HG03060 (cell line): ENCODE results near the gene SYTL4.
"Not testable (repeated sequence)": the region's sequence is repeated elsewhere in the genome, so short reads cannot be mapped to it uniquely, and the experiment has no call there.

ENCODE experiments used
- ATAC-seq: cut with Tn5 transposase; IDR thresholded peaks from one replicate; pipeline ENCODE4 v1.9.1; 2021; ENCODE audit warnings: low read depth, moderate number of reproducible peaks; ENCODE audit not compliant: unreplicated experiment

SYTL4 gene

DNA sequence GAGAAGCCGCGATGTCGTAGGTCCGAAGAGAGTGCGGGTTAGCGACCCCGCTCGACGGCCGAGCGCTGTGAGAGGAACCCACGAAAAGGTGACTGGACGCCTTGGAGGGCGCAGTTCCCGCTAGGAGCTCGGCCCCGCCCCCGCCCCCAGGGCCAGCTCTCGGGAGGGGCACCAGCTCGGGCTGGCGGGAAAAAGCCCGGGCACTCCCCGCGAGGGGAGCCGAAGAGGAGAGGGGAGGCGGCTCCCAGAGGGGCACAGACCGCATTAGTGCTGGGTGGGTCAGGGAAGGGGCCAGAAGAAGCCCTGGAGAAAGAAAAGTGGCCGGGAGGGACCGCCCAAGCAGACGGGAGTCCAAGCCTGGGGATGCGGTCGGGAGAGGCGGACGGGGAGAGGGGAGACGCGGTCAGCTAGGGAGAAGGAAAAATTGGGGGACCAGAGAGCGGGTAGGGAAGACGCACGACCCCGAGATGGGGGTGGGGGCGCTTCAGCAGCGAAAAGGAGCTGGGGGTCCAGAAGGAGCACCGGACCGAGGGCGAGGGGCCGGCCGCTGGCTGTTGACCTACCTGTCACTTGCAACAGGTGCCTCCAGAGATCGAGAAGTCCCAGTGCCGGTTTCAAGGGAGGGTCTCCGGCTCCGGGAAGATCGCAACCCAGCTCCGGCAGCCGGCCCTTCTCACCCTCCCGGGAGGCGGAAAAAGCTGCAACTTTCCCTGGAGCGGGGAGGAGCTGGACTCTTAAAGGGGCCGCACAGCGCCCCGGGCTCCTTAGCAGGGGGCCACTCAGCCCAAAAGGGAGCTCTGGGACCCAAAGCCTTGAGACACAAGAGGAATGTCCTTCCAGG lies at the start of gene SYTL4:
TSS of gene SYTL4 (minus strand) at position 681 of the 841 bp plus-strand sequence. CDS start 30,084 bp downstream, outside the sequence.
- ATAC-seq, result no peak

GRCh38 chrX:100769439-100769838 lies 37.5 kb upstream of the SYTL4 start:
- not testable (repeated sequence) for ATAC-seq

DNA sequence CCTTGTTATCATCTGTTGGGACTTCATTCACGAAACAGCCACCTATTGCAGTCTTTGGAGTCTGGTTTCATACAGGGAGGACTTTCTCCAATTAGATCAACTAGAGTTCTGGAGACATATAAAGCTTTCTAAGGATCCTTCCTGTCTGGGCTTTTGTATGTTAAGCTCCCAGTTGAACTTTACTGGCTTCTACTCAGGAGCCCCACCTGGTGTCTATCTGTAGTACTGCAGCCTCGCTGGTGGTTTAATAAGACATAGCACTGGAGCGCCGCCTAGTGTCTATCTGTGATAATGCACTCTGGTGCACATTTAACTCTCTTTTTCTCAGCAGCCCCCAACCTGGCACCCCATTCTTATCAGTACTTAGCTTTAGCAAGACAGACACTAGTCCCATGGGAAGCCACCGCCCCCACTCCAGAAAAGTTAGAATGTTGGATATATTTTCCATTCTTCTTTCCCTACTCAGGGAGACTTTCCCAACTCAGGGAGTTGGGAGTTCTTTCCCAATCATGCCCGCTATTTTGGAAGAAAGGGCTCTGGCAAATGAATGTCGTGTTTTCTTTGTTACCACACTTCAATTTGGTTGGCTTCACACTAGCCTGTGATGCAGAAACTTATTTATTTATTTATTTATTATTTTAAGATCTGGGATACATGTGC lies 36.9 kb upstream of the SYTL4 start:
- ATAC-seq, result no peak

- no peak for ATAC-seq
Observed at GRCh38 chrX:100750883-100751282, 19.0 kb upstream of the SYTL4 start.

DNA sequence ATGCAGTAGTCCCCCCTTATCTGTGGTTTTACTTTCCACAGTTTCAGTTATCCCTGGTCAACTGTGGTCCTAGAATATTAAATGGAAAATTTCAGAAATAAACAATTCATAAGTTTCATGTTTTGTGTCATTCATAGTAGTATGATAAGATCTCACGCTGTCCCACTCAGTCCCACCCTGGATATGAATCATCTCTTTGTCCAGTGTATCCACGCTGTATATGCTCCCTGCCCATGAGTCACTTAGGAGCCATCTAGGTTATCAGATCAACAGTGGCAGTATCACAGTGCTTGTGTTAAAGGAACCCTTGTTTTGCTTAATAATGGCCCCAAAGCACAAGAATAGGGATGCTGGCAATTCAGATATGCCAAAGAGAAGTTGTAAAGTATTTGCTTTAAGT lies 16.2 kb upstream of the SYTL4 start:
- no peak for ATAC-seq

GRCh38 chrX:100747703-100748102 lies 15.8 kb upstream of the SYTL4 start:
- no peak for ATAC-seq

DNA sequence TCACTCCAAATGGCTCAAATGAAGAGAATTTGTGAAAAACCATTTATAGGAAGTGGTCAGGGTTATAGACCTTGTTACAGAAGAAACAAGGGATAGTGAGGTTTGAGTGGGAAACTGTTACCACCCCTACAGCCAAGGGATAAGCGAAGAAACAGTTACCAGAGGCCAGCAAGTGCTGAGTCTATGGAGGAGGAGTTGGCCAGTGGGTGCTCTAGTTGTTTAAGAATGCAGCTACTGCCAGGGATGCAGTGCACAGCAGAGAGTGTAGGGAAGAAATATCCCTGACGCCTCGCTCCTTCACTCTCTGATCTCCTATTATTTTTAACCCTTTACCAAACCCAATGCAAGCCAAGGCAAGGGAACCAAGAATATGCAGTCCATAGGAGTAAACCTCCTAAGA lies 15.2 kb upstream of the SYTL4 start:
- ATAC-seq, result no peak

- ATAC-seq, result no peak
Observed at GRCh38 chrX:100745806-100746537, 14.1 kb upstream of the SYTL4 start.

DNA sequence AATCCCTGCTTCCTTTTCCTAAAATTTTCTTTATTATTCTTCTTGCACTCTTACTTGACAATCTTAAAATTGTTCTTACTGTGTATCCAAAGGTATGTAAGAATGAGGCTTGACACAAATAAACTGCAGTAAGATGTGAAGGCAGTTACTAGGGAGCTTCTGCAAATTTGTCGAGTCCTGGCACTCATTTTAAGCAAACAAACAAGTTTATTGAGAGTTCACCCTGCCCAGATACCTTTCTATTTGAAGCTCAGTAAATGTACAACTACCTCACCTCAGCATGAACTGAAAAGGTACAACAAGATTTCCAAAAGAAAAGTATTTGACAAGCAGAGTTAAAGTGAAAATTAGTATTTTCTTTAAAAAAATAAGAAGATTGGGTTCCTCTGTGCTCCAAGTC lies 13.3 kb upstream of the SYTL4 start:
- ATAC-seq, result no peak

GRCh38 chrX:100743009-100743607 lies 11.2 kb upstream of the SYTL4 start:
- ATAC-seq, result no peak

- not testable (repeated sequence) for ATAC-seq
Observed at GRCh38 chrX:100724006-100724405, 7.9 kb downstream of the SYTL4 start.

DNA sequence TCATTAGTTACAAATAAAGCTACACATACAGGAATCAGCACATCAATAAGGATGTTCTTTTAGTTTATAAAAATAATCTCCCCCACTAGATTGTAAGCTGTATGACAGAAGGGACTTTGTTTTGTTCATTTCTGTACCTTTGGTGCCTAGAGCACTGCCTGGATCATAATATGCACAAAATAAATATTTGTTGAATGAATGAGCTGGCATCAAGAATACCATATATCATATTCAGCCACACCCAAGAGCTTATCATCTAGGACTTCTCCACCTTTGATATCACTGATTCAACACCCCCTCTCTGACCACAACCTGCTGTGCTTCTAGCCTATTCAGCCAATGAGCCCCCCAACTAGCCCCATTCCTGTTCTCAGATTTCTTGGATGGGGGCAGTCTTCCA lies 10.6 kb downstream of the SYTL4 start:
- ATAC-seq, result no peak

GRCh38 chrX:100720301-100720700 lies 11.6 kb downstream of the SYTL4 start:
- ATAC-seq, result no peak

GRCh38 chrX:100719139-100719538 lies 12.8 kb downstream of the SYTL4 start:
- ATAC-seq, result no peak

GRCh38 chrX:100717363-100717762 lies 14.6 kb downstream of the SYTL4 start:
- ATAC-seq, result no peak

DNA sequence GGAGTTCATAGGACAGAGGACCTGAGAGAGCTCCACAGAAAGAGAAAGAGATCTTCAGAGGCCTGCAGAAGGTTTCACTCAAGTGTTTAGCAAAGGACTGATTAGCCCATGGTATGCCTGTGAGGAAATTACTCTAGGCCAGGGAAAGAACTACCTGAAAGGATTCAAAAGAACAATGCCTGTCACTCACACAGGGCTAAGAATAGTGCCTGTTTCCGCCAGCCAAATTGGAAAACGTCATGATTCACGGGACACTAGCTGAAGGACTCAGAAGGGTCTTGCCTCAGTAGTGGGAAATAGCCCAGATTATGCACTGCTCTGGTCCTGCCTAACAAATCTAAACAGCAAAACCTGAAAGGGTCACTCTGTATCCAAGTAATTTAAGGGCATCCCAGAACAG lies 21.1 kb downstream of the SYTL4 start:
- ATAC-seq, result no peak

DNA sequence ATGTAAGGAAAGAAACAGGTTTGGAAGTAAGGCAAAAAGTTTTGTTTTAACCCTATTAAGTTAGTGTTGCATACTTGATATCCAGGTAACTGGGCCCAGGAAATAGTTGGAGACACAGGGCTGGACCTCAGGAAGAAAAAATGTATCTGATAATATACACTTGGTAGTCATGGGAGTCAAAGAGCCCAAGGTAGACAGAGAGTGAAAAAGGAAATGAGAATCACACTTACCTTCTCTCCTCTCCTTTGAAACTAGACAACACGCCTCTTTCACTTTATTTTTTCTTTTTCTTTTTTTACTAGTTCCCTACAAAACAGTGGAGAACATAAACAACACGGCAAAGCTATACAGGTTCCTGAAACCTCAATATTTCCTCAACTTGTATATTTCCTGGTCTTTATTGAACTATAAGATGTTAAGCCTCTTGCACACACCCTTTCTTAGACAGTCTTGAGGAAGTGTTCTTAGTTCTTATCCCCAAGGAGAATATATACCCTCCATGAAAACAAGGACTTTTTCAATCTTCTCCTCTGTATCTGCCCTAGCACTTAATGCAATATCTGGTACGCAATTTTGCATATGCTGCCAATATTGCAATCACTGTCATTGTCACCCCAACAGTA lies 27.2 kb downstream of the SYTL4 start:
- ATAC-seq, result no peak

DNA sequence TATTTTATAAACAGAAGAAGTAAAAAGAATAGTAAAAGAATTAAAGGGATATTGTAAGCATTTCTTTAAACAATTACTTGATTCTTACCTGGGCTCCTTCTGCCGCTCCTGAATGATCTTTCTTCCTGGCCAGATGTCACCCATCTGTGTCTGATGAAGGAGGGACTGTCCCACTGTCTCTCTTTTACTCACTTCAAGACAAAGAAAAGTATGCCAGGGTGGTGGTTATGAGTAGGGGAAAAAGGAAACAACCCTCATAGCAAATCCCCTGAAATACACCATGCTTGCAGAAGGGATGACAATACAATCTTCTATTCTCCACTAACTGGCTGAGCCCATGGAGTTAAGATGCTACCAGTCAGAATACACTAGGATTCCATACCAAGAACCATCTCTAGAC lies 31.1 kb downstream of the SYTL4 start:
- no peak for ATAC-seq

- no peak for ATAC-seq
Observed at GRCh38 chrX:100698551-100698950, 33.4 kb downstream of the SYTL4 start.

- no peak for ATAC-seq
Observed at GRCh38 chrX:100696699-100697351, 35.1 kb downstream of the SYTL4 start.
